Skeletal muscle satellite cell (primary cell): ENCODE data around the gene THBS2.
"Not testable (repeated sequence)": the region's sequence is repeated elsewhere in the genome, so short reads cannot be mapped to it uniquely, and the experiment has no call there.

Experiments
- H3K27me3 ChIP-seq: 2 replicates; pipeline ENCODE4 v1.7.0; 2013; ENCODE audit warnings: low read length; ENCODE audit not compliant: control insufficient read depth, insufficient read depth
- H3K36me3 ChIP-seq: 2 replicates; pipeline ENCODE4 v1.7.0; 2013; ENCODE audit warnings: mild to moderate bottlenecking, control low read depth, low read length; ENCODE audit not compliant: insufficient read depth
- H3K4me1 ChIP-seq: 2 replicates; pipeline ENCODE4 v1.7.0; 2013; ENCODE audit warnings: low read length; ENCODE audit not compliant: control insufficient read depth, insufficient read depth
- H3K4me2 ChIP-seq: 2 replicates; pipeline ENCODE4 v1.7.0; 2013; ENCODE audit warnings: mild to moderate bottlenecking, low read length
- H3K4me3 ChIP-seq: 2 replicates; pipeline ENCODE4 v1.7.0; 2013; ENCODE audit warnings: low read length
- H3K9ac ChIP-seq: 2 replicates; pipeline ENCODE4 v1.7.0; 2013; ENCODE audit warnings: mild to moderate bottlenecking, low read depth, low read length, moderate library complexity
- H3K9me3 ChIP-seq: replicated peaks from 2 replicates; pipeline ENCODE4 v1.7.0; 2013; ENCODE audit warnings: mild to moderate bottlenecking, control low read depth, low read length

THBS2 gene

DNA sequence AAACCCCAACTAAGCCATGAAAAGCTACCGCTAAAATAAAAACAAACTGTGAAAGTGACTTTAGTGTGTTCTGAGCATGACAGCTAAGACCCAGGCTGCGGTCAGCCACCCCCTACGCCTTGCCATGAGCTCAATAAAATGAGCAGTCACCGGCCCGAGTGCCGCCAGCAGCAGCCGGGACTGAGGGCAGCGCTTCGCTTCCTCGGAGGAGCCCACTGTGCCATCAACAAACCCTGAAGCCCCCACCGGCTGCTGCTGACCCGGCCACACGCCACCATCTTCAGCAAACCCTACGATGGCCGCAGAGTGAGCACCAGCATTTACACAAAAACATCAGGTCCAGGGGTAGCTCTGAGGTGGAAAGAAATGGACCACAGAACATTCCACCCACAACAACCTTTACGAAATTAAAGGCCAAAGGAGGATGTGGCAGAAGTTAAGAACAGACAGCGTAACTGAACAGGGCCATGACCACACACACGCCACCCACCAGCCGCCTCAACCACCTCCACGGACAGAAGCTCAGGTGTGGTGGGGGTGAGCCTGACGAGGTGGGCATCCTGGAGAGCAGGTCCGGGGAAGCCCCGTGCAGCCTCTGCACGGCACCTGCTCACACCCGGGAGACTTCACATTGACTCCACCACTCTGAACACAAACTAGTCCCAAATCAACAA lies 67.0 kb downstream of the THBS2 start:
- Histone ChIP-seq H3K4me1 (peaks cover 29% of the 10 kb centered on the region), H3K4me3 (no peak overlapping the region), H3K4me2 (no peak overlapping the region), H3K27me3 (no peaks in the 10 kb centered on the region), H3K9me3 (no peaks in the 10 kb centered on the region), H3K36me3 (no peaks in the 10 kb centered on the region), H3K9ac (no peak overlapping the region)

DNA sequence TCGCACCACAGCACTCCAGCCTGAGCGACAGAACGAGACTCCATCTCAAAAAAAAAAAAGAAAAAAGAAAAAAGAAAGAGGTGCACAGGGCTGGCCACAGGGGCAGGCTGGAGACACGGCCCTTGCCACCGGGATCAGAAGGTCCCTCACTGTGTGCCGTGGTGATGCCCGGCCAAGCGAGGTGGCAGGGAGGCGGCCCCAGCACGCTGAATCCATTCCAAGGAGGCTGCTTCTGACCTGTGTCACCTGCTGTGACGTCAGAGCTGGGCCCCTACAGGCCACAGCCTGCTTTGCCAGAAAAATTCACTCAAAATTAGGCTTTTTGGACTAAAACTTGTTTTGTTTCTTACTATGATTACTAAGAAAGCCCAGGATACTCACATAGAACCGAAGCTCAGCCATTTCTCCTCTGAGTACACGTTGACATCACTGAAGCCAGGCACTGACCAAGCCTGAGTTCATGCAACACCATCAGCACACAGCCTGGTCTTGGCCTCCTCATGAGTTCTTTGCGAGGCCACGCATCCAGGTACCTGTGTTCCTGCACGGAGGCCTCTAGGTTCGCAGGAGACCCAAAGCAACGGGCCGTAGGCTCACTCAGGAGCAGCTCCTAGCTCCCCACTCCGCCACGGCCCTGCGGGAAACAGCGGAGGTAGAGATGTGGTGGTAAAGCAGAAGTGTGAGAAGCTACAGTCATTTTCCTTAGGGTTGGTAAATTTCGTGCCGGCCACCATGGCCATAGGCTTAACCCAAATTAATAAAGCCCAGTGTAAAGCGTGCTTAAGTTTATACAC lies 67.8 kb downstream of the THBS2 start:
- Histone ChIP-seq H3K4me3 (no peak overlapping the region), H3K4me2 (no peak overlapping the region), H3K36me3 (no peaks in the 10 kb centered on the region), H3K4me1 (peaks cover 25% of the 10 kb centered on the region), H3K27me3 (no peaks in the 10 kb centered on the region), H3K9ac (no peak overlapping the region), H3K9me3 (no peaks in the 10 kb centered on the region)

DNA sequence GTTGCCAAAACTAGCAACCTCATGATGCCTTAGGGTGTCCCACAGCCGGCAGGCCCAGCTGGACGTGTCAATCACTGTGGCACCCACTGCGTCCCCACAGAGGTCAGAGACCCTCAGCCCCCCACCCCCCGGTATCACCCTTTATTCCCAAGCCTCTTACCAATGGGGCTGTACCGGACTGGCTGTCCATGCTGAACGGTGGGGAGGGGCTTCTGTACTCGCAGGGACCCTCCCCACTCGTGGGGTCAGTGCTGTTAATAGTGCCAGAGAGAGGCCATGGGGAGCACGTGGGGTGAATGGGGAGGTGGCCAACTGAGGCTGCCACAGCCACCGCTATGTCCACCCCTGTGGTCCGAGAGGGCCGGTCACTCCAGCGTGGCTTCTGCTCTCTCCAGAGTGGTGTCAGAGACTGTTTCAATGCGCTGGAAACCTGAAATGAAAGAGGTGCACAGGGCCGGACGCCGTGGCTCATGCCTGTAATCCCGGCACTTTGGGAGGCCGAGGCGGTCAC lies 68.6 kb downstream of the THBS2 start:
- peaks cover 18% of the 10 kb centered on the region for H3K4me1 ChIP-seq
- no peaks in the 10 kb centered on the region for H3K9me3 ChIP-seq
- no peak overlapping the region for H3K9ac ChIP-seq
- no peak overlapping the region for H3K4me3 ChIP-seq
- no peaks in the 10 kb centered on the region for H3K27me3 ChIP-seq
- H3K4me2 ChIP-seq: no peak overlapping the region
- H3K36me3 ChIP-seq: no peaks in the 10 kb centered on the region

DNA sequence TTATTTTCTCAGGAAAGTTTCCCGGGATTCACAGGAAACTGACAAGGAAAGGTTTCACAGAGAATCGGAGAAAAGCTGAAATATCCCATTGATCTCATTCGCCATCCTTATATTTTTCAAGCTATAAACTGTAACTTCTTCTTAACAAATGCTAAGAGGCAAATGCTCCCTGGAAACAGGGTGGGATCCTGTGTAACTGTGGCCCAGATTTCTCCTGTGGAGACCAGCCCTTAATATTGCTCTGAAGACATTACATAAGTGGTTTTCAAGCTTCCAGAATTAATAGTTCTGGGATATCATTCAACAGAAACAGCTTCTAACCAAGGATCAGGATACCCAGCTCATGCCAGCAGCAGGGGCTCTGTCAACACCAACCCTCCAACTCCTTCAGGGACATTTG lies 69.2 kb downstream of the THBS2 start:
- Histone ChIP-seq H3K9me3 (no peaks in the 10 kb centered on the region), H3K36me3 (no peaks in the 10 kb centered on the region), H3K27me3 (no peaks in the 10 kb centered on the region), H3K4me3 (no peak overlapping the region), H3K4me1 (peaks cover 12% of the 10 kb centered on the region), H3K9ac (no peak overlapping the region), H3K4me2 (no peak overlapping the region)

DNA sequence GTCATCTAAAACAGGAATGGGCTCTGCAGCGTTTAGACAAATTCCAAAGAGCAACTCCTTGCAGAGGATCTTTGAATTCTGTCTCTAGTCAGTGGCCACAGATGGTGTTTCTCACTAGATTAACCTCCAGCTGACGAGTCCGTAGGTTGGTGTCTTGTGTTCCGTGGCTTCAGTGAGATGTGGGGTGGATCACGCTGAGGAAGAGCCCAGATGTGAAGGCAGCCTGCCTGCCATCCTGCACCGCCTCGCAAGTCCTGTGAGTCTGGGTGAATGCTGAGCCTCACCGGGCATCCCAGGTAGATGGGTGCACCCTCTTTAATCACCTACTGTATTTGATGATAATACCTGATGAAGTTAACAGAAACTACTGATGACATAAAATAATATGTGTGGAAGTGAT lies 70.4 kb downstream of the THBS2 start:
- Histone ChIP-seq H3K36me3 (no peaks in the 10 kb centered on the region), H3K27me3 (no peaks in the 10 kb centered on the region), H3K9ac (no peak overlapping the region), H3K4me3 (no peak overlapping the region), H3K9me3 (no peaks in the 10 kb centered on the region), H3K4me2 (no peak overlapping the region), H3K4me1 (peaks cover 3% of the 10 kb centered on the region)

DNA sequence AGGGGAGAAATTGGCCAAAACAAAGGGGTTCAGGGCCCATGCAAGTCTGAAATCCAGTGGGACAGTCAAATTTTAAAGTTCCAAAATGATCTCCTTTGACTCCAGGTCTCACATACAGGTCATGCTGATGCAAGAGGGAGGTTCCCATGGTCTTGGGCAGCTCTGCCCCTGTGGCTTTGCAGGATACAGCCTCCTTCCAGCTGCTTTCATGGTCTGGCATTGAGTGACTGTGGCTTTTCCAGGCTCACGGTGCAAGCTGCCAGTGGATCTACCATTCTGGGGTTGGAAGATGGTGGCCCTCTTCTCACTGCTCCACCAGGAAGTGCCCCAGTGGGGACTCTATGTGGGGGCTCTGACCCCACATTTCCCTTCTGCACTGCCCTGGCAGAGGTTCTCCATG lies 73.8 kb downstream of the THBS2 start:
- not testable (repeated sequence) for H3K9ac ChIP-seq, H3K4me3 ChIP-seq, H3K9me3 ChIP-seq, H3K36me3 ChIP-seq, H3K4me2 ChIP-seq, H3K27me3 ChIP-seq
- H3K4me1 ChIP-seq: peaks cover 15% of the 10 kb centered on the region

DNA sequence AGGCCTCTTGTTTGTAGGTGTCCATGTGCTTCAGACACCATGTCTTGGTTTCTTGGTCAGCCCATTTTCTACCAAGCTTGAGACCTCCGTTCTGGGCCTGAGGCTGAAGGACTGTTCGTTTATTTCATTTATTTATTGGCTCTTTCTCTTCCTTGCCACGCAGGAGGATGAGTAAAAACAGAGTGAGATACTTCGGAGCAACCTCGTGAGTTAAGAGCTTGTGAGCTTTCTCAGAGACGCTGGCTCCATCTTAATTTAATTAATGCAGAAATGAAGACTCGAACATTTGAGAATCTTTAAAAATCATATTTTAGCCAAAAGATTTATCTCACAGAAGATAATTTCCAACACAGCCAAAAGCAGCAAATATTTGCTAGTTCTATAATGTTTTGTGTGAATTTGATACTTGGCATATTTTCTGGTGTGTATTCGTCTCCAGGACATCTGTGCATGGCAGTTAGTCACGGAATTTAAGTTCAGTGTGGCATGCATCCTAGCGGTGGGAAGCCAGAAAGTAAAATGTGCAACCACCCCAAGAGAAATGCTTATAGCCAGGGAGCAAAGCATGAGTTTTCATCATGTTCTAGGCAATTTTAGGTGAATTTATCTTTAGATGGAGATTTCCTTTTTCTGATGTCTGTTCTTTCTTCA lies 76.0 kb downstream of the THBS2 start:
- no peaks in the 10 kb centered on the region for H3K9me3 ChIP-seq
- H3K4me1 ChIP-seq: peaks cover 35% of the 10 kb centered on the region
- peak overlapping the region; percentile 21 for H3K4me2 ChIP-seq
- no peaks in the 10 kb centered on the region for H3K27me3 ChIP-seq
- no peak overlapping the region for H3K4me3 ChIP-seq
- no peaks in the 10 kb centered on the region for H3K36me3 ChIP-seq
- peak overlapping the region; percentile 47 for H3K9ac ChIP-seq

DNA sequence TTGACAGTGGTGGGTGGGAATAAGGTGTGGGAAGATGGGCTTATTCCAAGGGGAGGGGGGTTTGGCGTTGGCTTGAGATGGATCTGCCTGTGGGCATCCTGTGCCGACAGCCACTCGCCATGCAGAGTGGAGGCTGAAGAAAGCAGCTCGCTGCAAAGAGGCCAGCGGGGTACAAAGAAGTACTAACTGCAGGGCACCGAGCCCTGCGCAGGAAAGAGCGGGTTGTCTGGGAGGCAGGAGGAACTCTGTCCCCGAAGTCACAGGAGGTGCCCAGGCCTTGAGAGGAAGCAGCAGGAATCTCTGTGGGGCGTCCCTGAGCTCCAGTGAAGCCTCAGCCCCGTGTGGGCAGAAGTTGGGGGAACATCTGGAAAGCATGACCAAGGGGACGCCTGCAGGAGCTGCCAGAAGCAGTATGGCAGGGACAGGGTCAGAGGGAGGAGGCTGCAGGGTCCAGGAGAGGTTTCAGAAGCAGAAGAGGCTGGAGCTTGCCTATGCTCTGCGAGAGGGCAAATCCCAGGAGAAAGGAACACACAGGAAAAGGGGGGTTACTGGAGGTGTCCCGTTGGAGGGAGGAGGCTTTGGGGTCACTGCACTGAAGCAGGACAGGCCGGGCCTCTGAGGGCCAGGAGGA lies 77.2 kb downstream of the THBS2 start:
- Histone ChIP-seq H3K36me3 (no peaks in the 10 kb centered on the region), H3K9me3 (no peaks in the 10 kb centered on the region)

DNA sequence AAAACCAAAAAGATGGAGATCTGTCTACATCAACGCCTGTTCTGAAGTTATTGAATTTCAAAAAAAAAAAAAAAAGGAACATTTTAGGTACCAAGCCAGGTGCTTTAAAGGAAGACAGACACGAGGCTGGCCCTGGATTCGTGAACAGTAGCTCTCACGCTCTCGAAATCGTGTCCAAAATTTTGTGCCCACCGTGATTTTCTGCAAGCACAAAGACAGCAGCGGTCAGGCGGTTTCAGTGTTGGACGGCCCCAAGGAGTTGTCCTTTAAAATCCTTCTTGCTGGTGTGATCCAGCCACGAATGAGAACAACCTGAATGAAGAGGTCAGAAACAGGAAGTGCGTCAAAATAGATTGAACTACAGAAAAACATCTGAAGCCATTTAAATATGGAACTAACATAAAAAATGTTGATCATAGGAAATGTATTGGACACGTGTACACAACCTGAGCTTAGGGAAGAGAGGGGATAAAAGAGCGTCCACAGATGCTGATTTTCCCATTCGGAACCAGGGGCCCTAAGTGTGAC lies 78.2 kb downstream of the THBS2 start:
- Histone ChIP-seq H3K9me3 (peaks cover 4% of the 10 kb centered on the region), H3K4me3 (no peak overlapping the region), H3K36me3 (peaks cover 8% of the 10 kb centered on the region), H3K4me2 (peak overlapping the region; percentile 26), H3K27me3 (no peaks in the 10 kb centered on the region), H3K4me1 (peaks cover 43% of the 10 kb centered on the region), H3K9ac (peak overlapping the region; percentile 59)

More for the DNA sequence above, 77.2 kb downstream of the THBS2 start:
- Histone ChIP-seq H3K4me3 (no peak overlapping the region), H3K4me1 (peaks cover 43% of the 10 kb centered on the region), H3K9ac (no peak overlapping the region), H3K27me3 (no peaks in the 10 kb centered on the region), H3K4me2 (no peak overlapping the region)

DNA sequence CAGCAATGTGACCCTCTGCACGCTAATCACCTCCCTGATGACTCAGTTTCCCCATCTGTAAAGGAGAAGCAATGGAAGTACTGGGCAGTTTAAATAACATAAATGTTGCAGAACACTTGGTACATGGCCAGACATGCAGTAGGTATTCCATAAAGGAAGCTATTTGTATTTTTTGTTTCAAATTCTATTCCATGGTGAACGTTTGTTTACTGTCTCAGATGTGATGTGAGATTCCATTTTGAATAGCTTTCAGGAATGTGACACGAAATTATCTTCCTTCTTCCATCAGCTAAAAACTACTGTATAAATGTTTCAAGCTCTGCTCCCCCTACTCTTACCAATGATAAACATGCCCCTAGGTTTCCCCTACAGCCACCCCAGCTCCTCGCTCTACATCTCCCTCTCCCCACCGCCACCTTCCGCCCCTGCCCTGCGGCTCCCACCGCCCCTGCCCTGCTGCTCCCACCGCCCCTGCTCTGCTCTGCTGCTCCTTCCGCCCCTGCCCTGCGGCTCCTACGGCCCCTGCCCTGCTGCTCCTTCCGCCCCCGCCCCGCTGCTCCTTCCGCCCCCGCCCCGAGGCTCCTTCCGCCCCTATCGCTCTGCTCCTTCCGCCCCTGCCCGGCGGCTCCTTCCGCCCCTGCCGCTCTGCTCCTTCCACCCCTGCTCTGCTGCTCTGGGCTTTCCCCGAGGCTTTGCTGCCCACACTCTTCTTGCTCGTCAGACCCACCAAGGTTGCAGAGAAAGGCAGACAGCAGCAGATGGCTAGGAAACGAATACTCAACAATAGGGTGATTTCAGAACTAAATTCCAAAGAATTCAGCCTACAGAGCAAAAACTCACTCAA lies 78.9 kb downstream of the THBS2 start:
- H3K9ac ChIP-seq: peak overlapping the region; percentile 59
- H3K36me3 ChIP-seq: peaks cover 9% of the 10 kb centered on the region
- peaks cover 4% of the 10 kb centered on the region for H3K9me3 ChIP-seq
- H3K4me2 ChIP-seq: peak overlapping the region; percentile 26
- H3K4me1 ChIP-seq: peaks cover 43% of the 10 kb centered on the region
- H3K4me3 ChIP-seq: no peak overlapping the region
- no peaks in the 10 kb centered on the region for H3K27me3 ChIP-seq
